Esophagus squamous epithelium (tissue), 5 donors: ENCODE measurements around the gene IER2. TPM values are rescaled to one million over a fixed set of nuclear protein-coding genes. Genes with fewer than 3 reads are reported as not detected.

Source experiments
- DNase-seq: peaks from one replicate; lab custom pipeline; 2025; lab: John Stamatoyannopoulos, UW
- H3K27ac ChIP-seq, 4 donors: fragments of 200-600 bp; sonication (generic); one replicate each; pipeline ENCODE4 v1.5.1; 2016 to 2019; ENCODE audit warnings: mild to moderate bottlenecking in 1 of 4
- H3K27me3 ChIP-seq, 4 donors: fragments of 200-600 bp; sonication (generic); 1 replicate in 3 of 4; 2 replicates in 1 of 4; pipeline versions ENCODE4 v1.5.1 to v1.6.0; 2017 to 2021; ENCODE audit warnings: antibody characterized with exemption in 1 of 4
- H3K36me3 ChIP-seq, 3 donors: fragments of 200-600 bp; sonication (generic); one replicate each; pipeline ENCODE4 v1.5.1; 2016 to 2019
- H3K4me1 ChIP-seq, 3 donors: fragments of 200-600 bp; sonication (generic); one replicate each; pipeline ENCODE4 v1.5.1; 2017 to 2019
- H3K4me3 ChIP-seq, 4 donors: fragments of 200-600 bp; sonication (generic); 1 replicate in 3 of 4; 2 replicates in 1 of 4; pipeline ENCODE4 v1.5.1; 2016 to 2019; ENCODE audit warnings: mild to moderate bottlenecking in 2 of 4, moderate library complexity in 1 of 4
- H3K9me3 ChIP-seq, 3 donors: fragments of 200-600 bp; sonication (generic); one replicate each; pipeline ENCODE4 v1.5.1; 2016 to 2019
- POLR2A ChIP-seq, 4 donors: fragments of 450-650 bp; IDR thresholded peaks; one replicate each; pipeline ENCODE4 v1.6.1; 2017; ENCODE audit warnings: antibody characterized with exemption in 4 of 4, mild to moderate bottlenecking in 4 of 4, moderate library complexity in 3 of 4
- WGBS, 2 donors: methylation state at CpG; one replicate each; pipeline ENCODE4 v1.1.5; 2018; 5-methylcytosine and 5-hydroxymethylcytosine counted together
- intact Hi-C: fragments of 100-400 bp; cut with DNase I; formaldehyde crosslinking; loops from one replicate; pipeline ENCODE4 v1.15.0; 2022
- total RNA-seq, 4 donors: library from RNA; depleted of rRNA; stranded (reverse); fragments of >200 nt; gene quantifications; one replicate each; pipeline ENCODE4 v1.1.0, GENCODE V29; 2016
- TF ChIP-seq, protein P1 (sequence below), 6 experiments: fragments of 450-650 bp in 4 of 6; fragments of 200-600 bp in 2 of 6; sonication (generic) in 2 of 6; IDR thresholded peaks; one replicate each; pipeline ENCODE4 v1.5.1; 2016 to 2019; ENCODE audit warnings: antibody characterized with exemption in 6 of 6, mild to moderate bottlenecking in 4 of 6, moderate library complexity in 4 of 6
- donor health status: DM: yes; HTN: yes; CAD: no.

The IER2 gene
- total RNA-seq, 4 donors from 2014 or later, result 46.5 to 118 (median 76.9) TPM

DNA sequence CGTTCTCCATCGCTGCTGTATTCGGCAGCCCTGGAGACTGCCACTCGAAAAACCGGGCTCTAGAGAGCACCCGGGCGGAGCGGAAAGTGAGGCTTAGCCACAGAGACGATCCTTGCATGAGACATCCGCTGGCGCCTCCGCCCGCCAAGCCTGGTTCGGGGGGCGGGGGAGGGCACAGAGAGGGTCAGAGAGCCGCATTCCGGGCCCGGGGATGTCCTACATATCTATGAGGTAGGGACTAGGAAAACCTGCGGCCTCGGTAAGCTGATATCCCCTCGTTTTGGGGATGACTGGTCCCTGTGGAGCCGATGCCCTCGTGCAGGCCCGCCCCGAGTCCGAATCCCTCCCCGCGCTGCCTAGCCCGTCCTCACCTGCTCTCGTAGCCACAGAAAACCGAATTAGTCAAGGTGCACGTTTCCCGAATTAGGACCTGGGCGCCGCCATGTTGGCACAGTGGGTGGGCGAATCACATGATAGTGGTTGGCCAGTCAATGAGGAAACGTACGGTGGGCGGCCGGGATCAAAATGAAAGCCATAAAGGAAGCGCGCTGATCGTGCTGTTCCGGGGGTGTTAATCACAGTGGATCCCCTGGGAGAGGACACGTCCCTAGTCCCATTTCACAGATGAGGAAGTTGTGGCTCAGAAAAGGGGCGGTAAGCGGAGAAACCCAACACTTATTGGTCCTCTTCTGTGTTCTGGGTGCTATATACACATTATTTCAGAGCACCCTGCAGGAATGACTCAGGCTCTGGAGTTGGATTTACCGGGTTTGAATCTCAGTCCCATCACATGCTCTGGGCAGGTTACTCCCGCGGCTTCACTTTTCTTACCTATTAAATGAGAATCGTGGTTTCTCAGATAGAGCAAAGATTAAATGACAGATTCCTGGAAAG, 33.7 kb upstream of the IER2 start, which contains the start of gene TRMT1:
Gene TRMT1 (minus strand): TSS at position 459 of the 894 bp plus-strand sequence. CDS start 341 bp downstream, at position 118.
- intact Hi-C loops, result no loop called here
- Histone ChIP-seq H3K9me3 (no peaks in the 10 kb centered on the region), H3K27me3 (no peaks in the 10 kb centered on the region), H3K36me3 (peaks cover 0 to 37% (median 0%) of the 10 kb centered on the region in 3 donors), H3K4me3 (peak within 1 kb of the TSS; percentile 79 to 99 (median 98)), H3K27ac (peak within 1 kb of the TSS; percentile 86 to 90 (median 88)), H3K4me1 (peaks cover 33 to 56% (median 37%) of the 10 kb centered on the region in 3 donors)
- TF ChIP-seq, protein P1, sequence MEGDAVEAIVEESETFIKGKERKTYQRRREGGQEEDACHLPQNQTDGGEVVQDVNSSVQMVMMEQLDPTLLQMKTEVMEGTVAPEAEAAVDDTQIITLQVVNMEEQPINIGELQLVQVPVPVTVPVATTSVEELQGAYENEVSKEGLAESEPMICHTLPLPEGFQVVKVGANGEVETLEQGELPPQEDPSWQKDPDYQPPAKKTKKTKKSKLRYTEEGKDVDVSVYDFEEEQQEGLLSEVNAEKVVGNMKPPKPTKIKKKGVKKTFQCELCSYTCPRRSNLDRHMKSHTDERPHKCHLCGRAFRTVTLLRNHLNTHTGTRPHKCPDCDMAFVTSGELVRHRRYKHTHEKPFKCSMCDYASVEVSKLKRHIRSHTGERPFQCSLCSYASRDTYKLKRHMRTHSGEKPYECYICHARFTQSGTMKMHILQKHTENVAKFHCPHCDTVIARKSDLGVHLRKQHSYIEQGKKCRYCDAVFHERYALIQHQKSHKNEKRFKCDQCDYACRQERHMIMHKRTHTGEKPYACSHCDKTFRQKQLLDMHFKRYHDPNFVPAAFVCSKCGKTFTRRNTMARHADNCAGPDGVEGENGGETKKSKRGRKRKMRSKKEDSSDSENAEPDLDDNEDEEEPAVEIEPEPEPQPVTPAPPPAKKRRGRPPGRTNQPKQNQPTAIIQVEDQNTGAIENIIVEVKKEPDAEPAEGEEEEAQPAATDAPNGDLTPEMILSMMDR (IDR thresholded peaks at IDR 0.05), result peak in 2 of 6 experiments; percentile 6 to 30
- peak in 1 of 4 donors; percentile 52 for TF ChIP-seq POLR2A (IDR thresholded peaks at IDR 0.05)
- DNase-seq, result peak; percentile 83
- 1 to 4% methylated on average over 11 to 21 of the region's 51 CpGs for WGBS, 2 donors

GRCh38 chr19:13117176-13117771, 32.9 kb upstream of the IER2 start:
- TF ChIP-seq, protein P1 (IDR thresholded peaks at IDR 0.05), result no peak
- no peak for TF ChIP-seq POLR2A (IDR thresholded peaks at IDR 0.05)
- Histone ChIP-seq H3K36me3 (peaks cover 0 to 36% (median 0%) of the 10 kb centered on the region in 3 donors), H3K4me3 (peak overlapping the region; percentile 79 to 99 (median 98)), H3K9me3 (no peaks in the 10 kb centered on the region), H3K4me1 (peaks cover 33 to 60% (median 37%) of the 10 kb centered on the region in 3 donors), H3K27me3 (no peaks in the 10 kb centered on the region), H3K27ac (peak overlapping the region; percentile 86 to 90 (median 88))
- 9 to 11% methylated on average over 17 to 20 of the region's 20 CpGs for WGBS, 2 donors
- intact Hi-C loops, result no loop called here
- DNase-seq, result no peak

- DNase-seq, result no peak
- H3K4me1 ChIP-seq, result peaks cover 33 to 60% (median 37%) of the 10 kb centered on the region in 3 donors
- intact Hi-C loops, result no loop called here
- H3K9me3 ChIP-seq, result no peaks in the 10 kb centered on the region
- peak within 1 kb of the TSS; percentile 90 to 99 (median 98) for H3K4me3 ChIP-seq
- no peaks in the 10 kb centered on the region for H3K27me3 ChIP-seq
- H3K36me3 ChIP-seq, result peaks cover 0 to 30% (median 0%) of the 10 kb centered on the region in 3 donors
- 5 to 10% methylated on average over 17 to 24 of the region's 65 CpGs for whole genome bisulfite sequencing, 2 donors
- peak within 1 kb of the TSS; percentile 86 to 90 (median 90) for H3K27ac ChIP-seq
- TF ChIP-seq, protein P1 (IDR thresholded peaks at IDR 0.05), result no peak
These were observed 32.3 kb upstream of the IER2 start, which contains the start of gene NACC1 for GRCh38 chr19:13117772-13118423. Gene NACC1 (plus strand): TSS chr19:13118264. CDS start chr19:13135208, 16,944 bp downstream.

GRCh38 chr19:13118424-13119193, 31.6 kb upstream of the IER2 start:
- intact Hi-C loops, result no loop called here
- H3K4me1 ChIP-seq, result peaks cover 33 to 60% (median 37%) of the 10 kb centered on the region in 3 donors
- peak overlapping the region; percentile 77 to 90 (median 88) for H3K27ac ChIP-seq
- WGBS, 2 donors, result 0 to 1% methylated on average over 6 to 22 of the region's 57 CpGs
- H3K27me3 ChIP-seq, result no peaks in the 10 kb centered on the region
- H3K9me3 ChIP-seq, result no peaks in the 10 kb centered on the region
- peak overlapping the region; percentile 90 to 99 (median 98) for H3K4me3 ChIP-seq
- no peak for DNase-seq
- TF ChIP-seq, protein P1 (IDR thresholded peaks at IDR 0.05), result no peak
- TF ChIP-seq POLR2A (IDR thresholded peaks at IDR 0.05), result no peak
- H3K36me3 ChIP-seq, result peaks cover 0 to 23% (median 0%) of the 10 kb centered on the region in 3 donors
